HEK293T (cell line): ENCODE measurements around the gene NRP1.

ENCODE experiments used
- BHLHE40 ChIP-seq: fragments of 450-650 bp; IDR thresholded peaks from 2 replicates; pipeline ENCODE4 v1.6.1; 2016; ENCODE audit warnings: mild to moderate bottlenecking, moderate library complexity, borderline replicate concordance
- ELF4 ChIP-seq: fragments of 450-650 bp; IDR thresholded peaks from 2 replicates; pipeline ENCODE4 v1.6.1; 2017; ENCODE audit warnings: antibody characterized with exemption
- FOXA1 ChIP-seq: fragments of 450-650 bp; IDR thresholded peaks from 2 replicates; pipeline ENCODE4 v1.6.1; 2016; ENCODE audit warnings: mild to moderate bottlenecking
- FOXK2 ChIP-seq: fragments of 450-650 bp; IDR thresholded peaks from 2 replicates; pipeline ENCODE4 v1.6.1; 2016; ENCODE audit warnings: mild to moderate bottlenecking
- FOXM1 ChIP-seq: fragments of 450-650 bp; IDR thresholded peaks from 2 replicates; pipeline ENCODE4 v1.6.1; 2017; ENCODE audit warnings: mild to moderate bottlenecking, borderline replicate concordance
- L3MBTL2 ChIP-seq: fragments of 450-650 bp; conservative IDR thresholded peaks from 2 replicates; pipeline ENCODE4 v1.6.1; 2016; ENCODE audit warnings: mild to moderate bottlenecking
- LEF1 ChIP-seq: fragments of 450-650 bp; IDR thresholded peaks from 2 replicates; pipeline ENCODE4 v1.6.1; 2017; ENCODE audit warnings: mild to moderate bottlenecking, borderline replicate concordance

DNA sequence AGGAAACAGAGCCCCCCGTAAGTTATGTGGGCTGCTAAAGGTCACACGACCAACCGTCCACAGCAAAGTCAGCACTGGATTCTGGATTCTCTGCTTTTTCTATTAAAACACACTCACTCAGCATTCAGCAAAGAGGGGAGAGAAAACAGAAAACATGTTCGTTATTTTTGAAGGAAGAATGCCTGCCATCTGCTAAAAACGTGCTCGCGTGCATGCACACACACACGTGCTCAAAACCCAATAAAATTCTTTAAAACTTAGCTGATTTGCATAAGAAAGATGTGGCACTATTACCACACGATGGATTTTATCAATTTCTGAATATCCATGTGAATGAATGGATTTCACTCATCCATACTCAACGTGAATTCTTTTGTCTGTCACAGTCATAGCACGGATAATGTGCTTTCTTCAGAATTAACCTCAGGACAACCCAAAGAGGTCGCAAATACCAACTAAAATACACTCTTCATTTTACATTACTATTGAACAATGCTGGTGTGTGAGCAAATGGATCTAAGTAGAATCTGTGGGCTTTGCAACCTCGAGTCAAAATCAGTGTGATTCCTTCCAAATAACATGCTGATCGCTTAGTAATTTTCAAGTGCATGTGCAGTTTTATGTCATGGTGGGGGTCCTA lies 40.8 kb downstream of the NRP1 start:
- TF ChIP-seq ELF4 (no peak), BHLHE40 (no peak), FOXA1 (no peak), L3MBTL2 (no peak), LEF1 (no peak), FOXM1 (no peak), FOXK2 (no peak)
